ENCODE measurements around the gene KYNU. TPM values are rescaled to one million over a fixed set of nuclear protein-coding genes. Genes with fewer than 3 reads are reported as not detected.

The KYNU gene
- total RNA-seq, 4 donors from 2014 or later = 2.3 to 39.4 (median 19.2) TPM

DNA sequence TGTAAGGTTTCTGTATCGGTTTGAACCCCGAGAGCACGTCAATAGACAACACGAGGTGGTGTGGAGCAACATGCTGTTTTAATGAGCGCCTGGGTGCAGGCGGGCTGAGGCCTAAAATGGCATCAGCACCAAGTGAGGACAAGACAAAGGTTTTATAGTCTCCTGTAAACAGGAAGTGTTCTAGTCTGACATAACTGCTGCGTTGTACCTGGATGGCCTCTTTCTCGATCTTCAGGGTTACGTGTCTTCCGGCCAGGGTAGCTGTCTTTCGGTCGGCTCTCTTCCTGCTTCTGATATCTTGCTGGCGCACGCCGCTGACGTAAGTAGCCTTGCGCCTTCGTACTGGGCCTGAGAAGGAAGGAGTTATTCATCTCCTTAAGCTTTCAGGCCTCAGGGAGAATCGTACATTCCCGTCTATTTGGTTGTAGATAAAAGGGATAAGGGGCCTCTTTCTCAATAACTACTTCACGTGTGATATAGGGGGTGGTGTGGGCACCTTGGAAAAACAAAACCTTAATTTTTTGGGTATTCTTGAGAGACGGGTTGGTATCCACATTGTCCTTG is 53.5 kb downstream of the KYNU start:
- TF ChIP-seq CTCF (IDR thresholded peaks at IDR 0.05) (no peak), POLR2A (IDR thresholded peaks at IDR 0.05) (no peak)
- Histone ChIP-seq H3K27me3 (no peaks in the 10 kb centered on the region), H3K27ac (no peak overlapping the region), H3K4me1 (no peaks in the 10 kb centered on the region), H3K4me3 (no peak overlapping the region), H3K9me3 (no peaks in the 10 kb centered on the region), H3K36me3 (no peaks in the 10 kb centered on the region)
- intact Hi-C loops (cut with DNase I) = no loop called here
- 92% methylated on average over 20 to 22 of the region's 22 CpGs for WGBS, 2 donors
- DNase-seq = no peak

DNA sequence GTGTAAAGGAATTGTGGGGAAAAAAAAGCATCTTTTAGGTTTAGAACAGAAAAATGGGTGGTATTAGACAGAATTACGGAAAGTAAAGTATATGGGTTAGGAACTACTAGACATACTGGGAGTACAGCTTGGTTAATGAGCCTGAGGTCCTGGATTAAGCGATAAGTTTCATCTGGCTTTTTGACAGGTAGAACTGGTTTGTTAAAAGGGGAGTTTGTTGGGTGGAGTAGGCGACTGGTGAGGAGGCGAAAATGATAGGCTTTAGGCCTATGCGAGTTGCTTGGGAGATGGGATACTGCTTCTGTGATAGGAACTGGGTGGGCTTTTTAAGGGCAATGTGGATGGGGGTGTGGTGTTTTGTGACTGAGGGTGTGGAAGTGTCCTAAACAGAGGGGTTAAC is 56.5 kb downstream of the KYNU start:
- no peak overlapping the region for H3K4me3 ChIP-seq
- WGBS, 2 donors = 73 to 81% methylated on average over 5 of the region's 5 CpGs
- intact Hi-C loops (cut with DNase I) = no loop called here

DNA sequence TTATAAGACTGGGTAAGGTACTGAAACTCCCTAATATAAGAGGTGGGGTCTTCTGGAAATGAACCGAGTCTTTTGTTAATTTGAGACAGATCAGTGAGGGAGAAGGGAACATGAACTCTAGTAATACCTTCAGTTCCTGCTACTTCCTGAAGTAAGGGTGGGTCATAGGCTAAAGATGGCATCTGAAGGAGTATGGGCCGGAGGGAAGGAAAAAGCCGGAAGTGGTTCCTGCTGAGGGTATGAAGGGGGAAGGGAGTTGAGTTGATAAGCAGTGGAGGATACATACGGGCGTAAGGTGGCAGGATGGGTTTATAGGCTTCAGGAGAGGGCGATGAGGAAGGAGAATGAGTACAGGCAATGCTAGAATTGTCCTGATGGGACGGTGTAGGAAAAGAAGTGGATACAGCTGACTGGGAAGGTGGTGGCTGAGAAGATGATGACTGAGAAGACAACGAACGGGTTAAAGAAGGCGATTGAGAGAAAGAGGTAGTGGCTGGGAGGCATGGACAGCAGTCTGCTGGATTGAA is 58.2 kb downstream of the KYNU start:
- no peaks in the 10 kb centered on the region for H3K4me1 ChIP-seq
- 91 to 94% methylated on average over 10 of the region's 10 CpGs for WGBS, 2 donors
- H3K9me3 ChIP-seq = no peaks in the 10 kb centered on the region
- TF ChIP-seq POLR2A (IDR thresholded peaks at IDR 0.05) = no peak
- no peak for TF ChIP-seq CTCF (IDR thresholded peaks at IDR 0.05)
- no peak overlapping the region for H3K4me3 ChIP-seq
- no peaks in the 10 kb centered on the region for H3K27me3 ChIP-seq
- DNase-seq = no peak
- intact Hi-C loops (cut with DNase I) = no loop called here
- no peaks in the 10 kb centered on the region for H3K36me3 ChIP-seq
- H3K27ac ChIP-seq = no peak overlapping the region

More for the DNA sequence above, 56.5 kb downstream of the KYNU start:
- Histone ChIP-seq H3K9me3 (no peaks in the 10 kb centered on the region), H3K27ac (no peak overlapping the region), H3K27me3 (no peaks in the 10 kb centered on the region), H3K36me3 (no peaks in the 10 kb centered on the region), H3K4me1 (no peaks in the 10 kb centered on the region)
- no peak for DNase-seq
- TF ChIP-seq POLR2A (IDR thresholded peaks at IDR 0.05) = no peak
- no peak for TF ChIP-seq CTCF (IDR thresholded peaks at IDR 0.05)

DNA sequence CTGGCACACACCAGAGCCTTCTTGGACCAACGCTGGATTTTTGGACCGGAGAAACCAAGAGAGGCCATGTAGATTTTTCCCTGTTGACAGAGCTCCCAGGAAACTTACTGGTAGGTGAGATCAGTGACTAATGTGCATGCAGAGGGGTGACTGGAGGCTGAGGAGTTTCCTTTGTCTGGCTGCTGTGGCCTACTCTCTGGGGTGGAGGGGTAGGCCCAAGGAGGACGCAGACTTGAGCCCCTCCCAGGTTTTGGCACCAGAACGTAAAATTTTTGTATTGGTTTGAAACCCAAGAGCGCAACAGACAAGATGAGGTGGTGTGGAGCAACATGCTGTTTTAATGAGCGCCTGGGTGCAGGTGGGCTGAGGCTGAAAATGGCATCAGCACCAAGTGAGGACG is 59.2 kb downstream of the KYNU start:
- no peaks in the 10 kb centered on the region for H3K4me1 ChIP-seq
- no peak overlapping the region for H3K27ac ChIP-seq
- no peaks in the 10 kb centered on the region for H3K36me3 ChIP-seq
- no peaks in the 10 kb centered on the region for H3K27me3 ChIP-seq
- DNase-seq = no peak
- H3K9me3 ChIP-seq = no peaks in the 10 kb centered on the region
- H3K4me3 ChIP-seq = no peak overlapping the region
- intact Hi-C loops (cut with DNase I) = no loop called here
- TF ChIP-seq CTCF (IDR thresholded peaks at IDR 0.05) (no peak), POLR2A (IDR thresholded peaks at IDR 0.05) (no peak)
- WGBS, 2 donors = 84 to 99% methylated on average over 7 of the region's 7 CpGs

GRCh38 chr2:142937347-142937746 is 59.9 kb downstream of the KYNU start:
- no peaks in the 10 kb centered on the region for H3K27me3 ChIP-seq
- TF ChIP-seq CTCF (IDR thresholded peaks at IDR 0.05) (no peak), POLR2A (IDR thresholded peaks at IDR 0.05) (no peak)
- no peak for DNase-seq
- no peak overlapping the region for H3K4me3 ChIP-seq
- H3K4me1 ChIP-seq = no peaks in the 10 kb centered on the region
- H3K36me3 ChIP-seq = no peaks in the 10 kb centered on the region
- 62 to 69% methylated on average over 2 to 3 of the region's 3 CpGs for WGBS, 2 donors
- intact Hi-C loops (cut with DNase I) = no loop called here
- H3K9me3 ChIP-seq = no peaks in the 10 kb centered on the region
- H3K27ac ChIP-seq = no peak overlapping the region

Measured in esophagus squamous epithelium (tissue), 5 donors.